ENCODE results near the gene FNDC3B.

The FNDC3B gene

GRCh38 chr3:172163320-172163719 lies 123.9 kb downstream of the FNDC3B start:
- Histone ChIP-seq H3K4me3 (ENCODE audit: low read depth in 1 of 2, low read length in 2 of 2) (no peak overlapping the region), H3K4me1 (ENCODE audit: control insufficient read depth in 1 of 2, insufficient read depth in 2 of 2, low read length in 2 of 2) (peaks cover 6 to 7% of the 10 kb centered on the region in 2 donors), H3K27ac (ENCODE audit: low read depth, low read length) (no peak overlapping the region), H3K9me3 (ENCODE audit: control insufficient read depth in 1 of 2, low read length in 2 of 2) (no peaks in the 10 kb centered on the region), H3K27me3 (ENCODE audit: control insufficient read depth in 1 of 2, insufficient read depth in 2 of 2, low read length in 2 of 2) (no peaks in the 10 kb centered on the region), H3K36me3 (ENCODE audit: control insufficient read depth in 1 of 2, insufficient read depth in 2 of 2, low read length in 2 of 2) (no peaks in the 10 kb centered on the region), H3K9ac (ENCODE audit: low read depth in 1 of 2, low read length in 2 of 2) (no peak overlapping the region)

- H3K36me3 ChIP-seq (ENCODE audit: control insufficient read depth in 1 of 2, insufficient read depth in 2 of 2, low read length in 2 of 2), result no peaks in the 10 kb centered on the region
- H3K9me3 ChIP-seq (ENCODE audit: control insufficient read depth in 1 of 2, low read length in 2 of 2), result no peaks in the 10 kb centered on the region
- peaks cover 10 to 13% of the 10 kb centered on the region in 2 donors for H3K4me1 ChIP-seq (ENCODE audit: control insufficient read depth in 1 of 2, insufficient read depth in 2 of 2, low read length in 2 of 2)
- H3K9ac ChIP-seq (ENCODE audit: low read depth in 1 of 2, low read length in 2 of 2), result no peak overlapping the region
- H3K27me3 ChIP-seq (ENCODE audit: control insufficient read depth in 1 of 2, insufficient read depth in 2 of 2, low read length in 2 of 2), result no peaks in the 10 kb centered on the region
- no peak overlapping the region for H3K4me3 ChIP-seq (ENCODE audit: low read depth in 1 of 2, low read length in 2 of 2)
- no peak overlapping the region for H3K27ac ChIP-seq (ENCODE audit: low read depth, low read length)
Observed at GRCh38 chr3:172164620-172165362, 125.4 kb downstream of the FNDC3B start.

- Histone ChIP-seq H3K4me3 (ENCODE audit: low read depth in 1 of 2, low read length in 2 of 2) (no peak overlapping the region), H3K27me3 (ENCODE audit: control insufficient read depth in 1 of 2, insufficient read depth in 2 of 2, low read length in 2 of 2) (no peaks in the 10 kb centered on the region), H3K27ac (ENCODE audit: low read depth, low read length) (no peak overlapping the region), H3K9ac (ENCODE audit: low read depth in 1 of 2, low read length in 2 of 2) (no peak overlapping the region), H3K4me1 (ENCODE audit: control insufficient read depth in 1 of 2, insufficient read depth in 2 of 2, low read length in 2 of 2) (peaks cover 6 to 18% of the 10 kb centered on the region in 2 donors), H3K36me3 (ENCODE audit: control insufficient read depth in 1 of 2, insufficient read depth in 2 of 2, low read length in 2 of 2) (no peaks in the 10 kb centered on the region), H3K9me3 (ENCODE audit: control insufficient read depth in 1 of 2, low read length in 2 of 2) (no peaks in the 10 kb centered on the region)
Observed at GRCh38 chr3:172166261-172166660, 126.9 kb downstream of the FNDC3B start.

- Histone ChIP-seq H3K27me3 (ENCODE audit: control insufficient read depth in 1 of 2, insufficient read depth in 2 of 2, low read length in 2 of 2) (no peaks in the 10 kb centered on the region), H3K9ac (ENCODE audit: low read depth in 1 of 2, low read length in 2 of 2) (no peak overlapping the region), H3K27ac (ENCODE audit: low read depth, low read length) (no peak overlapping the region), H3K9me3 (ENCODE audit: control insufficient read depth in 1 of 2, low read length in 2 of 2) (no peaks in the 10 kb centered on the region), H3K4me3 (ENCODE audit: low read depth in 1 of 2, low read length in 2 of 2) (no peak overlapping the region), H3K4me1 (ENCODE audit: control insufficient read depth in 1 of 2, insufficient read depth in 2 of 2, low read length in 2 of 2) (peaks cover 6 to 24% of the 10 kb centered on the region in 2 donors), H3K36me3 (ENCODE audit: control insufficient read depth in 1 of 2, insufficient read depth in 2 of 2, low read length in 2 of 2) (no peaks in the 10 kb centered on the region)
Observed at GRCh38 chr3:172166890-172167289, 127.5 kb downstream of the FNDC3B start.

GRCh38 chr3:172167892-172168648 lies 128.7 kb downstream of the FNDC3B start:
- no peak overlapping the region for H3K27ac ChIP-seq (ENCODE audit: low read depth, low read length)
- no peak overlapping the region for H3K4me3 ChIP-seq (ENCODE audit: low read depth in 1 of 2, low read length in 2 of 2)
- H3K9me3 ChIP-seq (ENCODE audit: control insufficient read depth in 1 of 2, low read length in 2 of 2), result no peaks in the 10 kb centered on the region
- peaks cover 6 to 24% of the 10 kb centered on the region in 2 donors for H3K4me1 ChIP-seq (ENCODE audit: control insufficient read depth in 1 of 2, insufficient read depth in 2 of 2, low read length in 2 of 2)
- H3K36me3 ChIP-seq (ENCODE audit: control insufficient read depth in 1 of 2, insufficient read depth in 2 of 2, low read length in 2 of 2), result no peaks in the 10 kb centered on the region
- H3K9ac ChIP-seq (ENCODE audit: low read depth in 1 of 2, low read length in 2 of 2), result no peak overlapping the region
- no peaks in the 10 kb centered on the region for H3K27me3 ChIP-seq (ENCODE audit: control insufficient read depth in 1 of 2, insufficient read depth in 2 of 2, low read length in 2 of 2)

GRCh38 chr3:172170073-172170709 lies 130.8 kb downstream of the FNDC3B start:
- Histone ChIP-seq H3K36me3 (ENCODE audit: control insufficient read depth in 1 of 2, insufficient read depth in 2 of 2, low read length in 2 of 2) (no peaks in the 10 kb centered on the region), H3K27me3 (ENCODE audit: control insufficient read depth in 1 of 2, insufficient read depth in 2 of 2, low read length in 2 of 2) (no peaks in the 10 kb centered on the region), H3K9ac (ENCODE audit: low read depth in 1 of 2, low read length in 2 of 2) (no peak overlapping the region), H3K27ac (ENCODE audit: low read depth, low read length) (no peak overlapping the region), H3K9me3 (ENCODE audit: control insufficient read depth in 1 of 2, low read length in 2 of 2) (no peaks in the 10 kb centered on the region), H3K4me1 (ENCODE audit: control insufficient read depth in 1 of 2, insufficient read depth in 2 of 2, low read length in 2 of 2) (peaks cover 6 to 34% of the 10 kb centered on the region in 2 donors), H3K4me3 (ENCODE audit: low read depth in 1 of 2, low read length in 2 of 2) (no peak overlapping the region)

- Histone ChIP-seq H3K36me3 (ENCODE audit: control insufficient read depth in 1 of 2, insufficient read depth in 2 of 2, low read length in 2 of 2) (no peaks in the 10 kb centered on the region), H3K4me3 (ENCODE audit: low read depth in 1 of 2, low read length in 2 of 2) (no peak overlapping the region), H3K9ac (ENCODE audit: low read depth in 1 of 2, low read length in 2 of 2) (no peak overlapping the region), H3K27me3 (ENCODE audit: control insufficient read depth in 1 of 2, insufficient read depth in 2 of 2, low read length in 2 of 2) (no peaks in the 10 kb centered on the region), H3K27ac (ENCODE audit: low read depth, low read length) (no peak overlapping the region), H3K9me3 (ENCODE audit: control insufficient read depth in 1 of 2, low read length in 2 of 2) (no peaks in the 10 kb centered on the region), H3K4me1 (ENCODE audit: control insufficient read depth in 1 of 2, insufficient read depth in 2 of 2, low read length in 2 of 2) (peaks cover 6 to 40% of the 10 kb centered on the region in 2 donors)
Observed at GRCh38 chr3:172170841-172171240, 131.5 kb downstream of the FNDC3B start.

GRCh38 chr3:172171396-172172075 lies 132.2 kb downstream of the FNDC3B start:
- Histone ChIP-seq H3K9ac (ENCODE audit: low read depth in 1 of 2, low read length in 2 of 2) (no peak overlapping the region), H3K27me3 (ENCODE audit: control insufficient read depth in 1 of 2, insufficient read depth in 2 of 2, low read length in 2 of 2) (no peaks in the 10 kb centered on the region), H3K36me3 (ENCODE audit: control insufficient read depth in 1 of 2, insufficient read depth in 2 of 2, low read length in 2 of 2) (no peaks in the 10 kb centered on the region), H3K27ac (ENCODE audit: low read depth, low read length) (no peak overlapping the region), H3K4me3 (ENCODE audit: low read depth in 1 of 2, low read length in 2 of 2) (no peak overlapping the region), H3K9me3 (ENCODE audit: control insufficient read depth in 1 of 2, low read length in 2 of 2) (no peaks in the 10 kb centered on the region), H3K4me1 (ENCODE audit: control insufficient read depth in 1 of 2, insufficient read depth in 2 of 2, low read length in 2 of 2) (peaks cover 6 to 45% of the 10 kb centered on the region in 2 donors)

GRCh38 chr3:172173316-172174254 lies 134.2 kb downstream of the FNDC3B start:
- Histone ChIP-seq H3K9ac (ENCODE audit: low read depth in 1 of 2, low read length in 2 of 2) (no peak overlapping the region), H3K4me3 (ENCODE audit: low read depth in 1 of 2, low read length in 2 of 2) (no peak overlapping the region), H3K9me3 (ENCODE audit: control insufficient read depth in 1 of 2, low read length in 2 of 2) (no peaks in the 10 kb centered on the region), H3K27ac (ENCODE audit: low read depth, low read length) (no peak overlapping the region), H3K4me1 (ENCODE audit: control insufficient read depth in 1 of 2, insufficient read depth in 2 of 2, low read length in 2 of 2) (peaks cover 3 to 45% of the 10 kb centered on the region in 2 donors), H3K36me3 (ENCODE audit: control insufficient read depth in 1 of 2, insufficient read depth in 2 of 2, low read length in 2 of 2) (no peaks in the 10 kb centered on the region), H3K27me3 (ENCODE audit: control insufficient read depth in 1 of 2, insufficient read depth in 2 of 2, low read length in 2 of 2) (no peaks in the 10 kb centered on the region)

Measured in duodenal mucosa (tissue), 2 donors.